KMS-11 (cell line): ENCODE measurements around the gene PACSIN2.

Experiments
- H2AFZ ChIP-seq: fragments of 200-600 bp; sonication (generic); 2 replicates; pipeline ENCODE4 v1.6.1; 2016; ENCODE audit warnings: antibody characterized with exemption, mixed run types, low read depth
- H3K27ac ChIP-seq: fragments of 200-600 bp; sonication (generic); 2 replicates; pipeline ENCODE4 v1.6.1; 2016; ENCODE audit warnings: mild to moderate bottlenecking, mixed run types
- H3K27me3 ChIP-seq: fragments of 200-600 bp; sonication (generic); 2 replicates; pipeline ENCODE4 v1.6.1; 2017; ENCODE audit warnings: mild to moderate bottlenecking, low read depth, mixed run types, moderate library complexity; ENCODE audit not compliant: insufficient read depth
- H3K36me3 ChIP-seq: fragments of 200-600 bp; sonication (generic); 2 replicates; pipeline ENCODE4 v1.6.1; 2017; ENCODE audit warnings: mild to moderate bottlenecking, mixed run types; ENCODE audit not compliant: insufficient read depth
- H3K4me1 ChIP-seq: fragments of 200-600 bp; sonication (generic); 2 replicates; pipeline ENCODE4 v1.6.1; 2016; ENCODE audit warnings: mild to moderate bottlenecking, low read depth, mixed run types; ENCODE audit not compliant: poor library complexity, severe bottlenecking
- H3K4me2 ChIP-seq: fragments of 200-600 bp; sonication (generic); 2 replicates; pipeline ENCODE4 v1.7.0; 2016; ENCODE audit warnings: mild to moderate bottlenecking, mixed run types
- H3K4me3 ChIP-seq: fragments of 200-600 bp; sonication (generic); IDR thresholded peaks from 2 replicates; pipeline ENCODE4 v1.6.1; 2017; ENCODE audit warnings: low read depth, low read length, mixed read lengths; ENCODE audit not compliant: insufficient read depth
- H3K79me2 ChIP-seq: fragments of 200-600 bp; sonication (generic); 2 replicates; pipeline ENCODE4 v1.6.1; 2016; ENCODE audit warnings: low read depth, mixed run types; ENCODE audit not compliant: insufficient read depth
- H3K9ac ChIP-seq: fragments of 200-600 bp; sonication (generic); 2 replicates; pipeline ENCODE4 v1.6.1; 2016; ENCODE audit warnings: mild to moderate bottlenecking, mixed run types
- H4K20me1 ChIP-seq: fragments of 200-600 bp; sonication (generic); 2 replicates; pipeline ENCODE4 v1.6.1; 2016; ENCODE audit warnings: mild to moderate bottlenecking, mixed run types; ENCODE audit not compliant: insufficient read depth
- TF ChIP-seq, protein P1 (sequence below): fragments of 200-600 bp; sonication (generic); conservative IDR thresholded peaks from 2 replicates; pipeline ENCODE4 v1.6.1; 2017; ENCODE audit warnings: low read depth, mild to moderate bottlenecking, antibody characterized with exemption, low read length, moderate library complexity, mixed read lengths

The PACSIN2 gene

DNA sequence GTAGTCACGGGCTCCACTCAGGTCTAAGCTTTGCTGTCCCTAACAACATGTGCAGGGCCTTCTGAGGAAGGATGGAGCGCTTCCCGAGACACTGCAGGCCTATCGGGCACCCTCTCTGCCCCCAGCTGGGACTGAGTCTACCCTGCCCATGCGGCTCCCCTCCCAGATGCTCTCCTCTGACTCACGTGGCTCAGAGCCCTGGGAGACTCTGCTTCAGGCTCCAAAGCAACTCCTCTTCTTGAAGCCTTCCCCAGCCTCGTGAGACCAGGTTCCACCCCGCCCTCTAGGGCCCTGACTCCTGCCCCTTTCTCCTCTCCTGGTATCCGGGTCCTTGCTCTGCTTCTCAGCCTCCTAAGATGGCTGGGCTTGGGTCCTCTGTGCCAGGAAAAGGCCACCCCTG lies 129.5 kb downstream of the PACSIN2 start:
- Histone ChIP-seq H3K4me1 (no peaks in the 10 kb centered on the region), H3K9ac (no peak overlapping the region), H3K79me2 (no peaks in the 10 kb centered on the region), H3K27me3 (no peaks in the 10 kb centered on the region), H4K20me1 (no peaks in the 10 kb centered on the region), H3K36me3 (no peaks in the 10 kb centered on the region), H3K4me3 (no peak overlapping the region), H3K27ac (no peak overlapping the region), H3K4me2 (no peak overlapping the region), H2AFZ (no peak overlapping the region)
- TF ChIP-seq, protein P1, sequence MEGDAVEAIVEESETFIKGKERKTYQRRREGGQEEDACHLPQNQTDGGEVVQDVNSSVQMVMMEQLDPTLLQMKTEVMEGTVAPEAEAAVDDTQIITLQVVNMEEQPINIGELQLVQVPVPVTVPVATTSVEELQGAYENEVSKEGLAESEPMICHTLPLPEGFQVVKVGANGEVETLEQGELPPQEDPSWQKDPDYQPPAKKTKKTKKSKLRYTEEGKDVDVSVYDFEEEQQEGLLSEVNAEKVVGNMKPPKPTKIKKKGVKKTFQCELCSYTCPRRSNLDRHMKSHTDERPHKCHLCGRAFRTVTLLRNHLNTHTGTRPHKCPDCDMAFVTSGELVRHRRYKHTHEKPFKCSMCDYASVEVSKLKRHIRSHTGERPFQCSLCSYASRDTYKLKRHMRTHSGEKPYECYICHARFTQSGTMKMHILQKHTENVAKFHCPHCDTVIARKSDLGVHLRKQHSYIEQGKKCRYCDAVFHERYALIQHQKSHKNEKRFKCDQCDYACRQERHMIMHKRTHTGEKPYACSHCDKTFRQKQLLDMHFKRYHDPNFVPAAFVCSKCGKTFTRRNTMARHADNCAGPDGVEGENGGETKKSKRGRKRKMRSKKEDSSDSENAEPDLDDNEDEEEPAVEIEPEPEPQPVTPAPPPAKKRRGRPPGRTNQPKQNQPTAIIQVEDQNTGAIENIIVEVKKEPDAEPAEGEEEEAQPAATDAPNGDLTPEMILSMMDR, result no peak

DNA sequence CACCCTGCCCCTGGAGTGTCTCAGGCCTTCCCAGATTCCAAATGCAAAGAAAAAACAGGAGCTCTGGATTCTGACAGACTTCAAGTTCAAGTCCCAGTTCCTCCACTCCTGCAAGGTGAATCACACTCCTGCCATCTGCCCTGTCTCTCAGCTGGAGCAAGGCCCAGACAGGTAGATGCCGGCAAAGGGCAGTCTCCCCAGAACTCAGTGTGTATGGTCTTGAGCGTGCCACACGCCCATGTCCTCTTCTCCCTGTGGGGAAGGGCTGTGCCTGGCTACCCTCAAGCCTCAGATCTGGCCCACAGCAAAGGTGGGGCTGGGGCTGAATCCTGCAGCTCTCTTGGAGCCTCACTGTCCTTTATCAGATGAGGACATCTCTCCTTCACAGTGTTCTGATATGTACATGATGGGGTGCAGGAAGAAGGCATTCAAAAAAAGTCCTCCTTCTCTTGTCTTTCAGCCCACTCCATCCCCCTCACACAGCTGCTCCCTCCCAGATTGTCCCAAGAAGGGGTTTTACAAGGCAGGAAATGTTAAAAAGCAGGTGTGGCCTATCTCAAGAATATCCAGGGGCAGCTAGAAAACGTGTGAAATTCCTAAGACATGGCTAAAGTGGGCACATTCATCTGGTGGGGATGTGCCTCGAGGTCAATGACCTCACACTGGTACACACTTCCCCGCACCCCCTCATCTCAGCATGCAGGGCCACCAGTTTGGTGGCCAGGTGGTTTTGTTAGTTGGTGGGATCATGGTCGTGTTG lies 130.2 kb downstream of the PACSIN2 start:
- no peak overlapping the region for H3K27ac ChIP-seq

DNA sequence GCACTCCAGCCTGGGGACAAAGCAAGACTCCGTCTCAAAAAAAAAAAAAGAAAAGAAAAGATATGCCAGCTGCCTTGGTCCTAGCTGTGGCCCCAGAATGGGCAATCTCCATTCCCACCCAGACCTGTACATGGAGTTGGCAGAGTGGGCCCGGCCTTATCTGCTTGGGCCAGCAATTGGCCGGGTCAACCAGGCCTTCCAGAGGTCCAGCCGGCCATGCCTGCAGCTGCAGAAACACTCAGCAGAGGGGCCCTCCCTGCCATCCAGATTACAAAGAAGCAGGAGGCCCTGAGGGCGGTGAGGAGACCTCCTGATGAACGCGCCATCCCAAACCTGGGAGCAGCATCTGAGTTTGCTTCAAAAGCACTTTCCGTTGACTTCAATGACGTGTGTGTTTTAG lies 131.0 kb downstream of the PACSIN2 start:
- Histone ChIP-seq H3K79me2 (no peaks in the 10 kb centered on the region), H3K4me1 (no peaks in the 10 kb centered on the region), H3K36me3 (no peaks in the 10 kb centered on the region), H3K4me3 (no peak overlapping the region), H3K9ac (no peak overlapping the region), H2AFZ (no peak overlapping the region), H3K4me2 (no peak overlapping the region), H4K20me1 (no peaks in the 10 kb centered on the region), H3K27me3 (no peaks in the 10 kb centered on the region), H3K27ac (no peak overlapping the region)
- TF ChIP-seq, protein P1, result no peak

More for the DNA sequence above, 130.2 kb downstream of the PACSIN2 start:
- no peaks in the 10 kb centered on the region for H3K36me3 ChIP-seq
- no peaks in the 10 kb centered on the region for H4K20me1 ChIP-seq
- no peaks in the 10 kb centered on the region for H3K79me2 ChIP-seq
- H3K4me1 ChIP-seq, result no peaks in the 10 kb centered on the region
- H3K27me3 ChIP-seq, result no peaks in the 10 kb centered on the region
- no peak overlapping the region for H3K9ac ChIP-seq
- no peak overlapping the region for H3K4me3 ChIP-seq
- no peak overlapping the region for H3K4me2 ChIP-seq
- TF ChIP-seq, protein P1, result no peak
- no peak overlapping the region for H2AFZ ChIP-seq

DNA sequence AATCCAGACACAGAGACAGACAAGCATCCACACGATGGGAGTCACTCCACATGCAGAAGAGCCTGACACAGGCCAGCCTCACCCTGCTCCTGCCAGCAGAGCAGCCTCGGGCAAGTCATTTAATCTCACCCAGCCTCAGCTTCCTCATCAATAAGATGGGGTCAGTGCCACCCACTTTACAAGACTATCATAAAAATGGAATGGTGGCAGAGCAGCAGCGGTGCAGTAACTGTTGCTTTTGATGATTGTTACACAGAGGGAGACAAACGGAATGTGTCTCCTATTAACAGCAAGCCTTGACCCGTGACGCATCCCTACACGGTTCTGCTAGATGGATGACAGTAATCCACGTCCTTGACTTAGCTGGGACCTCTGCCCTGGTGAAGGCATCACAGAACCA lies 131.8 kb downstream of the PACSIN2 start:
- H3K4me3 ChIP-seq, result no peak overlapping the region
- H3K9ac ChIP-seq, result no peak overlapping the region
- H3K4me1 ChIP-seq, result no peaks in the 10 kb centered on the region
- TF ChIP-seq, protein P1, result no peak
- no peak overlapping the region for H3K4me2 ChIP-seq
- no peaks in the 10 kb centered on the region for H3K27me3 ChIP-seq
- H3K36me3 ChIP-seq, result no peaks in the 10 kb centered on the region
- no peak overlapping the region for H2AFZ ChIP-seq
- H3K79me2 ChIP-seq, result no peaks in the 10 kb centered on the region
- H3K27ac ChIP-seq, result no peak overlapping the region
- no peaks in the 10 kb centered on the region for H4K20me1 ChIP-seq
